Activated CD8-positive, alpha-beta T cell treated with anti-CD3 and anti-CD28 coated beads for 36 hours (primary cell): Measurements from ENCODE around the gene PHLDA3. TPM values are rescaled to one million over a fixed set of nuclear protein-coding genes. Genes with fewer than 3 reads are reported as not detected.

Experiments used
- ATAC-seq: fragments of 200-7000 bp; cut with Tn5 transposase; one replicate; pipeline ENCODE4 v1.10.0; 2021; ENCODE audit warnings: mild to moderate bottlenecking, moderate library complexity
- CTCF ChIA-PET: fragments of 350-600 bp; sonication (Branson Sonifier 250); formaldehyde crosslinking; loops from one replicate; lab custom pipeline; 2021; ENCODE audit warnings: antibody characterized with exemption; lab: Charles Lee
- POLR2A ChIA-PET: fragments of 350-600 bp; sonication (Branson Sonifier 250); formaldehyde crosslinking; loops from one replicate; lab custom pipeline; 2021; ENCODE audit warnings: antibody characterized with exemption; lab: Charles Lee
- DNase-seq: peaks from one replicate; pipeline ENCODE4 v3.0.0-alpha.2; 2020
- H3K27ac Mint-ChIP-seq: one replicate; pipeline ENCODE4 v1.8.0; 2021; ENCODE audit warnings: mild to moderate bottlenecking, mixed read lengths
- H3K27me3 Mint-ChIP-seq: one replicate; pipeline ENCODE4 v1.8.0; 2021; ENCODE audit warnings: mixed read lengths
- H3K36me3 Mint-ChIP-seq: one replicate; pipeline ENCODE4 v1.8.0; 2021; ENCODE audit warnings: low read depth, mixed read lengths
- H3K4me1 Mint-ChIP-seq: one replicate; pipeline ENCODE4 v1.8.0; 2021; ENCODE audit warnings: low read depth, mixed read lengths
- H3K4me3 Mint-ChIP-seq: one replicate; pipeline ENCODE4 v1.8.0; 2021; ENCODE audit warnings: mild to moderate bottlenecking, moderate library complexity, mixed read lengths
- H3K9me3 Mint-ChIP-seq: one replicate; pipeline ENCODE4 v1.8.0; 2021; ENCODE audit warnings: mixed read lengths
- intact Hi-C: fragments of 100-400 bp; cut with micrococcal nuclease; formaldehyde crosslinking; loops from one replicate; pipeline ENCODE4 v1.10.0; 2022
- total RNA-seq, 2 experiments: library from RNA; stranded (reverse); gene quantifications; one replicate each; pipeline ENCODE4 v1.2.3, GENCODE V29; 2021
- TF ChIP-seq, protein P1 (sequence below): fragments of 200-600 bp; IDR thresholded peaks from one replicate; pipeline ENCODE4 v1.8.0; 2022; ENCODE audit warnings: antibody characterized with exemption, mild to moderate bottlenecking

Gene PHLDA3
- total RNA-seq, 2 experiments from 2014 or later: 6.2 to 7.9 TPM

DNA sequence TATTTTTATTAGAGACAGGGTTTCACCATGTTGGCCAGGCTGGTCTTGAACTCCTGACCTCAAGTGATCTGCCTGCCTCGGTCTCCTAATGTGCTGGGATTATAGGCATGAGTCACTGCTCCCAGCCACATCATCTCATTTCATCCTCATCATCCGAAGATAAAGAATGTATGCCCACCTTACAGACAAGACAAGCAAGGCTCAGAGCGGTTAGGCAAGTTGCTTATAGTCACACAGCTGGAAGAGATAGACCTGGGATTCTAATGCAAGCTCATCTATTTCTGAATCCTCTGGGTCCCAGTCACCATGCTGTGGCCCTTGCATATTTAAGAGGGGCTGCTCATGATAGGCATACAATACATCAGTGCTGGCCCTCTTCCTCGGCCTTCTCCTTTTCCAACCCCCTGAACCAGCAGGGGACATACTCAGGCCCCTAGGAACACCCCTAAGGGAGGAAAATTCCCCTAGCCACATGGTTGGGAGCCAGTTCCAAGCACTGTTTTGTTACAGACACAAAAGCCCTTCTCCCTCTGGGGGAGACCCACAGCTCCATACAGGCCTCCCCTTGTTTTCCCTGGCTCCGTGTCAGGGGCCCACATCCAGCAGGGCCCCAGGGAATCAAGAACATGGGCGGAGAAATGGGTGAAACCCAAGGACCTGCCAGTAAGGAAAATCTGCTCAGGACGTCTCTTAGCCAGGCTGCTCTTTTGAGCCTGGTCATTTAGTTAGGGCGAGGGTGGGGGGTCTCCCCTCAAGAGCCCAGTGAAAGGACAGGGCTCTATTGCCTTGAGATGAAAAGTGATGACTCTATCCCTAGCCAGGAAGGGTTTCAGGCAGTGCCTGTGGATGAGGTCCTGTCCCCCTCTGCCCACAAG is 31.0 kb upstream of the PHLDA3 start:
- no peak for ATAC-seq
- POLR2A ChIA-PET: no interaction called here
- H3K4me3 Mint-ChIP-seq: no peak overlapping the region

GRCh38 chr1:201499191-201499590 is 30.2 kb upstream of the PHLDA3 start:
- DNase-seq (no peak), ATAC-seq (no peak)
- H3K4me1 Mint-ChIP-seq: peaks cover 9% of the 10 kb centered on the region
- no peaks in the 10 kb centered on the region for H3K27me3 Mint-ChIP-seq
- H3K4me3 Mint-ChIP-seq: no peak overlapping the region
- no peaks in the 10 kb centered on the region for H3K9me3 Mint-ChIP-seq
- H3K36me3 Mint-ChIP-seq: peaks cover 14% of the 10 kb centered on the region
- TF ChIP-seq, protein P1, sequence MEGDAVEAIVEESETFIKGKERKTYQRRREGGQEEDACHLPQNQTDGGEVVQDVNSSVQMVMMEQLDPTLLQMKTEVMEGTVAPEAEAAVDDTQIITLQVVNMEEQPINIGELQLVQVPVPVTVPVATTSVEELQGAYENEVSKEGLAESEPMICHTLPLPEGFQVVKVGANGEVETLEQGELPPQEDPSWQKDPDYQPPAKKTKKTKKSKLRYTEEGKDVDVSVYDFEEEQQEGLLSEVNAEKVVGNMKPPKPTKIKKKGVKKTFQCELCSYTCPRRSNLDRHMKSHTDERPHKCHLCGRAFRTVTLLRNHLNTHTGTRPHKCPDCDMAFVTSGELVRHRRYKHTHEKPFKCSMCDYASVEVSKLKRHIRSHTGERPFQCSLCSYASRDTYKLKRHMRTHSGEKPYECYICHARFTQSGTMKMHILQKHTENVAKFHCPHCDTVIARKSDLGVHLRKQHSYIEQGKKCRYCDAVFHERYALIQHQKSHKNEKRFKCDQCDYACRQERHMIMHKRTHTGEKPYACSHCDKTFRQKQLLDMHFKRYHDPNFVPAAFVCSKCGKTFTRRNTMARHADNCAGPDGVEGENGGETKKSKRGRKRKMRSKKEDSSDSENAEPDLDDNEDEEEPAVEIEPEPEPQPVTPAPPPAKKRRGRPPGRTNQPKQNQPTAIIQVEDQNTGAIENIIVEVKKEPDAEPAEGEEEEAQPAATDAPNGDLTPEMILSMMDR: no peak
- no peak overlapping the region for H3K27ac Mint-ChIP-seq
- POLR2A ChIA-PET: interaction anchor here (1.7 kb wide), 1 partner anchor 8 kb away, joined by 8 read pairs; the partner anchor contains the start of gene CSRP1
- CTCF ChIA-PET: interaction anchor here (0.9 to 30.4 kb wide), 3 partner anchors 6 to 63 kb away, joined by 3 to 796 read pairs (median 796); partner anchors contain the start of gene CSRP1
- intact Hi-C loops: no loop called here

More for the DNA sequence above, 31.0 kb upstream of the PHLDA3 start:
- peaks cover 13% of the 10 kb centered on the region for H3K4me1 Mint-ChIP-seq
- H3K27me3 Mint-ChIP-seq: no peaks in the 10 kb centered on the region
- DNase-seq: no peak
- H3K9me3 Mint-ChIP-seq: no peaks in the 10 kb centered on the region
- peaks cover 6% of the 10 kb centered on the region for H3K36me3 Mint-ChIP-seq
- CTCF ChIA-PET: interaction anchor here (0.9 to 30.4 kb wide), 5 partner anchors 5 to 65 kb away, joined by 3 to 796 read pairs (median 3); partner anchors contain the start of gene CSRP1
- intact Hi-C loops: no loop called here
- no peak overlapping the region for H3K27ac Mint-ChIP-seq
- TF ChIP-seq, protein P1: no peak

DNA sequence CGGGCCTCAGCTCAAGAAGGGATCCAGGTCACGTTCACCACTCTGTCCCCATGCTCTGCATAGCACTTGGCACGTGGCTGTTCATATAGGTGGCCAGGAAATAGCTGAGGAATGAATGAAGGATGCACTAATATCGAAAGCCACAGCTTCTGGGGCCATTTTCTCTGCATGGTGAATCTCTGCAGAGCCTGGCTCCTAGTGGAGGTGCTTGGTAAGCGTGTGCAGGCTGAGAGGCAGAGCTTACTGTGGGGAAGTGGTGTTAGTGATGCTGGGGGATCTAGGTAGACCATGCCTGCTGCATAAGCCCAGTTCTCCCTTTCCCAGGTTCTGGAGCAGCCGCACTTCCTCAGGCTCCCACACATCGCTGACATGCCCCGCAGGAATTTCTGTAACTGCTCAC is 29.6 kb upstream of the PHLDA3 start:
- Mint-ChIP-seq H3K4me3 (no peak overlapping the region), H3K9me3 (no peaks in the 10 kb centered on the region), H3K4me1 (peaks cover 3% of the 10 kb centered on the region), H3K27ac (no peak overlapping the region), H3K36me3 (peaks cover 19% of the 10 kb centered on the region), H3K27me3 (no peaks in the 10 kb centered on the region)
- DNase-seq (no peak), ATAC-seq (no peak)
- intact Hi-C loops: no loop called here
- TF ChIP-seq, protein P1: no peak
- ChIA-PET CTCF (interaction anchor here (29.4 to 30.4 kb wide), 2 partner anchors 6 to 7 kb away, joined by 796 read pairs; partner anchors contain the start of gene CSRP1), POLR2A (interaction anchor here (1.7 kb wide), 1 partner anchor 9 kb away, joined by 8 read pairs; the partner anchor contains the start of gene CSRP1)

- H3K27me3 Mint-ChIP-seq: no peaks in the 10 kb centered on the region
- no peak overlapping the region for H3K27ac Mint-ChIP-seq
- CTCF ChIA-PET: interaction anchor here (29.4 to 30.4 kb wide), 2 partner anchors 7 kb away, joined by 796 read pairs; partner anchors contain the start of gene CSRP1
- intact Hi-C loops: no loop called here
- no peaks in the 10 kb centered on the region for H3K4me1 Mint-ChIP-seq
- no peak overlapping the region for H3K4me3 Mint-ChIP-seq
- H3K9me3 Mint-ChIP-seq: no peaks in the 10 kb centered on the region
- DNase-seq (no peak), ATAC-seq (no peak)
- TF ChIP-seq, protein P1: no peak
- POLR2A ChIA-PET: interaction anchor here (1.7 kb wide), 1 partner anchor 9 kb away, joined by 8 read pairs; the partner anchor contains the start of gene CSRP1
- peaks cover 25% of the 10 kb centered on the region for H3K36me3 Mint-ChIP-seq
Observed at GRCh38 chr1:201497935-201498509, 29.0 kb upstream of the PHLDA3 start.
